Aorta (tissue), 5 donors: ENCODE measurements around the gene CD74. TPM values are rescaled to one million over a fixed set of nuclear protein-coding genes. Genes with fewer than 3 reads are reported as not detected.
"Not testable (repeated sequence)": the region's sequence is repeated elsewhere in the genome, so short reads cannot be mapped to it uniquely, and the experiment has no call there.

ENCODE experiments used
- ATAC-seq: fragments of 200-7000 bp; cut with Tn5 transposase; one replicate; pipeline ENCODE4 v1.9.1; 2022; ENCODE audit warnings: moderate library complexity; ENCODE audit not compliant: low FRiP score
- DNase-seq, 2 donors: peaks; one replicate each; pipeline ENCODE4 v3.0.0-alpha.2; 2020
- H3K27ac ChIP-seq, 2 donors: one replicate each; pipeline ENCODE4 v1.5.1; 2013; ENCODE audit warnings: low read length in 2 of 2, mild to moderate bottlenecking in 2 of 2, moderate library complexity in 2 of 2, control low read depth in 1 of 2, inconsistent platforms in 1 of 2, low read depth in 1 of 2
- H3K27me3 ChIP-seq, 2 donors: one replicate each; pipeline ENCODE4 v1.6.1; 2013; ENCODE audit warnings: control low read depth in 1 of 2, low read length in 1 of 2, mild to moderate bottlenecking in 1 of 2, moderate library complexity in 1 of 2; ENCODE audit not compliant: insufficient read depth in 2 of 2, control insufficient read depth in 1 of 2
- H3K36me3 ChIP-seq, 2 donors: one replicate each; pipeline ENCODE4 v1.6.1; 2013; ENCODE audit warnings: control low read depth in 1 of 2, low read length in 1 of 2, mild to moderate bottlenecking in 1 of 2; ENCODE audit not compliant: insufficient read depth in 2 of 2, control insufficient read depth in 1 of 2
- H3K4me1 ChIP-seq, 2 donors: one replicate each; pipeline ENCODE4 v1.6.1; 2013; ENCODE audit warnings: low read length in 2 of 2, control low read depth in 1 of 2, mild to moderate bottlenecking in 1 of 2, moderate library complexity in 1 of 2; ENCODE audit not compliant: insufficient read depth in 2 of 2, control insufficient read depth in 1 of 2
- H3K4me3 ChIP-seq, 2 donors: one replicate each; pipeline ENCODE4 v1.5.1; 2013; ENCODE audit warnings: low read length in 2 of 2, control low read depth in 1 of 2, mild to moderate bottlenecking in 1 of 2
- H3K9me3 ChIP-seq: one replicate; pipeline ENCODE4 v1.6.1; 2013; ENCODE audit warnings: mild to moderate bottlenecking, low read length; ENCODE audit not compliant: control insufficient read depth
- WGBS, 2 donors: extraction: QIAGEN DNeasy Blood & Tissue Kit; methylation state at CpG; one replicate each; pipeline ENCODE4 v1.1.7; 2013; 5-methylcytosine and 5-hydroxymethylcytosine counted together
- intact Hi-C, 2 donors: fragments of 100-400 bp; cut with DNase I; formaldehyde crosslinking; loops; one replicate each; pipeline versions ENCODE4 v1.14.2 to v1.15.0; 2022
- polyA plus RNA-seq, 2 donors: library from polyadenylated mRNA; stranded (reverse); fragments of 200-250 nt; gene quantifications; one replicate each; pipeline ENCODE4 v1.2.3, GENCODE V29; 2013
- total RNA-seq, 2 donors: library from RNA; stranded (reverse); fragmentation: NEBNext Ultra II Directional; extraction: Animal tissue kit (Norgen Biotek cat#: 25700); gene quantifications; one replicate each; pipeline ENCODE4 v1.2.1, GENCODE V29; 2021
- donor health status: healthy with polysubstance abuse.
- donor health status: Bipolar disorder and iron deficiency.
- donor health status: DM: no; HTN: no; CAD: no.
- donor health status: DM: no; HTN: no; CAD: no.
- donor health status: DM: yes; HTN: yes; CAD: no.

CD74 gene
- total and polyA plus RNA-seq, 4 donors: 114 to 1,639 (median 519) TPM

DNA sequence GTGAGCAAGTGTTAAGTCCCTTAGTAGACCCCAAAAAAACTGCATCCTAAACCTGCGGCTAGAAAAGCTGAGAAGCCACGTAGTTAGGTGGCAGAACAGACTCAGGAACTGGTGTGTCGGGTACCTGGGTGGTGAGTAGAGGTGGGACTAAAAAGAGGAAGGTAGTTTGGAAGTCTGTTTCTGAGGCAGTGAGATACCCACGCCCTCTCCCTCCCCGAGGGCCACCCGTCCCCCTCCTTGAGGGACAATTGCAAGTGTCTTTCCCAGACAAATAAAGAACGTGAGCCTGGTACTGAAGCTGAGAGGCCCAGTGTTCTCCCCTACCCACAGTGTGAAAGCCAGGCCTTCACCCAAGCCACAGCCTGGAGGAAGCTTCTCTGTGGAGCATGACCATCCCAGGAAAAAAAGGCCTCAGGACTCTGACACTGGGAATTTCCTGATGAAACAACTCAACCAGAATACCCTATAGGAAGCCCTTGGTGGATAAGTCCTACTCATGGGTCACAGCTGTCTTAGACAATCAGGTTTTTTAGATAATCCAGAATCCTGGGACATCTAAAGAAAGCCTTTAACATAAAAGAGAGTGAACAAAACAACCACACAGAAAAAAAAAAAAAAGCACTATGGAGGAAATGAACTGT, 7.0 kb upstream of the CD74 start:
- Histone ChIP-seq H3K4me1 (no peaks in the 10 kb centered on the region), H3K36me3 (no peaks in the 10 kb centered on the region), H3K4me3 (no peak overlapping the region), H3K9me3 (no peaks in the 10 kb centered on the region), H3K27me3 (no peaks in the 10 kb centered on the region), H3K27ac (no peak overlapping the region)
- 74 to 87% methylated on average over 7 of the region's 7 CpGs for WGBS, 2 donors
- ATAC-seq (no peak), DNase-seq (peak; percentile 21 to 27)
- intact Hi-C loops: no loop called here

DNA sequence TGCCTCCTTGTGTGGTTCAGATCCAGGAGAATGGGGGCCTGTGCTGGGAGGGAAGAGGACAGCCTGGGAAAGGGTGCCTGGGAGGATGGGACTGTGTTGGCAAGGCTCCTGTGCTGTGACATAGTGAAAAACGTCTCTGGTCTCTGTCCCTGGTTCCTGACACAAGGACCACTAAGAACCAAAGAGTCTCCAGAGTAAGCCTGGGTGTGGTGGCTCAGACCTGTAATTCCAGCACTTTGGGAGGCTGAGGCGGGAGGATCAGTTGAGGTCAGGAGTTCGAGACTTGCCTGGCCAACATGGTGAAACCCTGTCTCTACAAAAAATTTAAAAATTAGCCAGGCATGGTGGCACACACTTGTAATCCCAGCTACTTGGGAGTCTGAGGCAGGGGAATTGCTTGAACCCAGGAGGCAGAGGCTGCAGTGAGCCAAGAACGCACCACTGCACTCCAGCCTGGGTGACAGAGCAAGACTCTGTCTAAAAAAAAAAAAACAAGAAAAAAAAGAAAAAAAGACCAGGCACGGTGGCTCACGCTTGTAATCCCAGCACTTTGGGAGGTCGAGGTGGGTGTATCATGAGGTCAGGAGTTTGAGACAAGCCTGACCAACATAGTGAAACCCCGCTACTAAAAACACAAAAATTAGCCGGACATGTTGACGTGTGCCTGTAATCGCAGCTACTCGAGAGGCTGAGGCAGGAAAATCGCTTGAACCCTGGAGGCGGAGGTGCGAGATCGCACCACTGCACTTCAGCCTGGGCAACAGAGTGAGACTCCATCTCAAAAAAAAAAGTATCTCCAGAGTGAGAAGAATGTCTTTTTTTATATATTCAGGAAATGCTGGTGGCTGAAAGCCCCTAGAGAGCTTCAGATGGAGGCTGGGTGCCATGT, 1.4 kb upstream of the CD74 start:
- DNase-seq, H3K4me1 ChIP-seq, H3K4me3 ChIP-seq, ATAC-seq, H3K27me3 ChIP-seq, H3K9me3 ChIP-seq, H3K36me3 ChIP-seq, intact Hi-C loops, H3K27ac ChIP-seq: not testable (repeated sequence)
- 93 to 94% methylated on average over 16 of the region's 16 CpGs for WGBS, 2 donors

DNA sequence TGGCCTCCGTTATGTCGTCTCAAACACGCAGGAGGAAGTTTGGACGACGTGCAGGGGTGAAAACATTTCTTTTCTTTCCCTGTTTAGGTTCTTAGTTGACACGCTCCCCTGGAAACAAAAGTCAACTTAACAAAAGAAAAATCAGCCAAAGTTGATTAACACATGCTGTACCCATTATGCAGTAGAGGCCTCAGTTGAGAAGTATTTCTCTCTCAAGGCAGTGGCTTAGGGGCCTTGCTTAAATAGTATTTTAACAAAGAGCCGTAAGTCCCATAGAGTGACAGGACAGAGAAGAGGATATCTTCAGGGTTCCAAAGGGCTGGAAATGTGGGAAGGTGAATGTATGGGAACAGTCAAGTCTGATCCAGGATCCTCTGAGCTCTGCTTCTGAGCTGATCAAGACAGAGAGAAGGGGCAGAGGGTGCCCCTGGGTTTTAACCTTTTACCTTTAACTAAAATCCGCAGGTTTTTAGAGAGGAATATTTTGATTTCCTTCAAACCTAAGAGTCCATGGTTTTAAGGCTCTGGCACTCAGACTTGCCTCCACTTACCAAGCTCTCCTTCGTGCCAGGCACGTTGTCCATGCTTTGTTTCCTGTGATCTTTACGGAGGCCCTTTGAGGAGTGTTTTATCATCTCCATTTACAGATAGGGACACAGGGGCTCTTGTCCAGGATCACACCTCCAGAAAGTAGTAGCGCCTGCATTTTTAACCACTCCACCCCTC, 629 bp upstream of the CD74 start:
- Histone ChIP-seq H3K4me3 (peak overlapping the region in 1 of 2 donors; percentile 28), H3K27me3 (no peaks in the 10 kb centered on the region), H3K36me3 (no peaks in the 10 kb centered on the region), H3K9me3 (no peaks in the 10 kb centered on the region), H3K4me1 (no peaks in the 10 kb centered on the region), H3K27ac (peak overlapping the region in 1 of 2 donors; percentile 60)
- DNase-seq: no peak
- intact Hi-C loops: no loop called here
- WGBS, 2 donors: 55 to 56% methylated on average over 12 of the region's 12 CpGs
- ATAC-seq: no peak

DNA sequence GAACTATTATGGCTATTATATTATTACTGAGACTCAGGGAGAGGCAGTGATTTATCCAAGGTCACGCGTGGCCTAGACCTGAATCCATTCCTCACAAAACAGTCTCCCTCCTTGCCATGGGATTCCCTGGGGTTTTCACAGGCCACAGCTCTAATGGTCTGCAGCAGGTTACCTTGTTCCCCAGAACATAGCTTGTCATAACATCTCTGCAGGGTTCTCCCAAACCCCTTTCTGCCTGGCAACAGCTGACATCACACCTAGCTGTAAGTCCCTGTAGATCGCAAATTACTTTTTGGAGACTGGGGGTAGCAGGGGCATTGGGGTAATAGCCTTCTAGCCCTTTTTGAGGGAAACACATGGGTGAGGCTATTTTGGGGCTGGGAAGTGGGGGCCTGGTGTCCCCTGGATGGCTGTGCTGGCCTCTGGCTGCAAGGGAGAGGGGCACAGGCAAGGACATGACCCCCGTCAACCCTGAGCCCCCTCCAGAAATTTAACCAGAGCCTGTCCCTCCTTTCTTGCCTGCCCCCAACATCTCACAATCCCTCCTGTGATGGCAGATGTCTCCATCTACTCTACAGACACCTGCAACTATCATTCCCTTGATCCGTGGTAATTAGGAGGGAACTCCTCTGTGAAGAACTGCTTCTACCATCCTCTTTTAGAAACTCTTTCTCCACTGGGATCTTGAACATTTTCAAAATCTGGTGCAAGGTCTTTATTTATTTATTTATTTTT, 1.3 kb downstream of the CD74 start:
- ATAC-seq (peak; percentile 2), DNase-seq (peak in 1 of 2 donors; percentile 81)
- H3K4me1 ChIP-seq: no peaks in the 10 kb centered on the region
- H3K27me3 ChIP-seq: no peaks in the 10 kb centered on the region
- intact Hi-C loops: no loop called here
- 90 to 94% methylated on average over 5 of the region's 5 CpGs for WGBS, 2 donors
- no peak overlapping the region for H3K4me3 ChIP-seq
- no peaks in the 10 kb centered on the region for H3K9me3 ChIP-seq
- H3K36me3 ChIP-seq: no peaks in the 10 kb centered on the region
- peak overlapping the region in 1 of 2 donors; percentile 32 for H3K27ac ChIP-seq

DNA sequence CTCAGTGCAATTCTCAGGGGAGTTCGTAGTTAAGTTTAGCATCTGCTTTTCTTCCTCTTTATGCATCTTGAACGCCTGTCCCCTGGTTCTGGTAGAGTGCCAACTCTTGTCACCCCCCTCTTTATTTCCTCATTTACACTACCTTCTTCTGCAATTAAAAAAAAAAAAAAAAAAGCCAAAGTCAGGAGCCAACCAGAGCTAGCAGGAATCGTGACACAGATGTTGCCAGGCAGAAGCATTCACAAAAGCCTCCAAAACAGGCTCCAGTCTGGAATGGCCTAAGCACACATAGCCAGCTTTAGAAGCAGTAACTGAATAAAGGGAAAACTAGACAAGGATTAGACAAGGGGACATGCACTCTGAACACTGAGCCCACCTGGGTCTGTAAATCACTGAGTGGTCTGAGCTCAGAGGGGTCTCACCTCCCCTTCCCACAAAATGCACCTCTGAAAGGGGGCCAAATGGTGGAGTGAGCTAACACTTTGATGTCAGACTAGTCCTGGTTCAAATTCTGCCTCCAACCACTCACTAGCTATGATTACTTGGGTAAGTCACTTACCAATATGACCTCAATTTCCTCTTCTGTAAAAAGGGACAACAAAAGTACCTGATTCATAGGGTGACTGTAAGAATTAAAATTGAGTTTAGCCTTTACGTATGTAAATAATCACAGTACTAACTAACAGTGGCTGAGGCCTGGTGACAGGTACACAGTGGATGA, 2.0 kb downstream of the CD74 start:
- H3K4me1 ChIP-seq: no peaks in the 10 kb centered on the region
- no peak overlapping the region for H3K4me3 ChIP-seq
- peak overlapping the region in 1 of 2 donors; percentile 78 for H3K27ac ChIP-seq
- intact Hi-C loops: no loop called here
- no peaks in the 10 kb centered on the region for H3K36me3 ChIP-seq
- WGBS, 2 donors: 20 to 21% methylated on average over 4 of the region's 4 CpGs
- H3K9me3 ChIP-seq: no peaks in the 10 kb centered on the region
- no peaks in the 10 kb centered on the region for H3K27me3 ChIP-seq
- DNase-seq: peak in 1 of 2 donors; percentile 85
- peak; percentile 83 for ATAC-seq

DNA sequence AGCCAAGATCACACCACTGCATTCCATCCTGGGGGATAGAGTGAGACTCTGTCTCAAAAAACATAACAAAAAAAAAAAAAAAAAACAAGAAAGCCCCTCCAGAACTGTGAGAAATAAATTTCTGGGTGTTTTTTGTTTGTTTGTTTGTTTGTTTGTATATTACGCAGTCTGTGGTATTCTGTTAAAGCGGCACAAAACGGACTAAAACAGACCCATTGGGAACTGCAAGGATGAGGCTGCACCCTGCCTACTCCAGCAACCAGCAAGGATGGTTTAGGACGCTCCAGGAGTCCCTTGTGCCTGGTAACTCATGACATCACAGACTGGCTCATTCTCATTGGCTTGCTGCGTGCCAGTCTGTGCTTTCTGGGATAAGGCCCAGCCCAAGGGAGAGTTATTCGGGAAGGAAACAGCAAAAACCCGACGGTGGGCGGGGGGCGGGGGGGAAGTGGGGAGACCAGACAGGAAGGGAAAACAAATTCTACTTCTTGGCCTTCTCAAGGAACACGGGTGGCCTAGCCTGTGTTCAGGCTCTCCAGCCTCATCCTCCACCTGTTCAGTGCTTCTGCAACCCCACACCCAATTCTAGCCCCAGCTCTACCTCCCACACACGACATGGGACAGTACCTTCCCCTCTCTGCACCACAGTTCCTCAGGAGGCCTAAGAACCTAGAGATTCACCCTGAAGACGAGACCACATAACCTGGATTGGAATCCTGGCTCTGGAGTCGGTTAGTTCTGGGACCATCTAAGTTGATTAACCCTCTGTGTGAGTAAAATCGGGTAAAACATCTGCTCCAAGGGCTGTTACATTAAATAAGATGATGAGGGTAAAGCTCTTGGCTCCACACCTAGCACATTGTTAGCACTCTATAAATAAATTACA, 2.8 kb downstream of the CD74 start:
- no peak overlapping the region for H3K4me3 ChIP-seq
- no peaks in the 10 kb centered on the region for H3K9me3 ChIP-seq
- 7 to 8% methylated on average over 15 of the region's 15 CpGs for WGBS, 2 donors
- intact Hi-C loops: no loop called here
- ATAC-seq: peak; percentile 92
- DNase-seq: peak; percentile 82 to 88
- no peaks in the 10 kb centered on the region for H3K36me3 ChIP-seq
- H3K27ac ChIP-seq: peak overlapping the region in 1 of 2 donors; percentile 78
- no peaks in the 10 kb centered on the region for H3K4me1 ChIP-seq
- H3K27me3 ChIP-seq: no peaks in the 10 kb centered on the region

DNA sequence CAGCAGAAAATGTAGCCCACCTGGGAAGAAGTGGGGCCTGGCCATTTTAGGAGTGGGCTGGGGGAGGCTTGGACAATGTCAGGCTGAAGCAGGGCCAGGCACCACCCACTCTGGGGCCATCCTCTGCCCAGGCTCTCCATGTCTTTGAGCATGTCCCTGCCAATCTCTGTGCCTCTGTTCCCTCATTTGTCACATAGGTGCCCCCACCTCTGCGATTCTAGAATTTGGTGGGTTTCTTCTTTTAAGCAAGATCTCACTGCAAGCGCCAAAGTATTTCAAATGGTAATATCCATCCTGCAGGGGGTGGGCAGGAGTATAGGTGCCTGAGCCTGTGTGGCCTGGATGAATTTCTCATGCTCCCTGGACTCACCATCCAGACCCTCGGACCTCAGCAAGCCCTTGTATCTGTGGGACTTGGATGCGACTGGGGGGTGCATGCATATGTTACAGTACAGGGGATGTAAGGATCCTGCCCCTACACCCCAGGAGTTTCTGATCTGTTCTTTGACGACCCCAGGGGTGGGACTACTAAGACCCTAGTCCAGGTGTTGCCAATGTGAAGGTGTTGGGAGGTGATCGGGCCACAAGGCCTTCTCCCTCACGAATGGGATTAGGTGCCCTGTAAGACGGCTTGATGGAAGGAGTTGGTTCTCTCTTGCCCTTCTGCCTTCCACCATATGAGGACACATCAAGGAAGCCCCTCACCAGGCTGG, 4.3 kb downstream of the CD74 start:
- no peaks in the 10 kb centered on the region for H3K9me3 ChIP-seq
- no peak for ATAC-seq
- WGBS, 2 donors: 90 to 93% methylated on average over 8 of the region's 8 CpGs
- no peaks in the 10 kb centered on the region for H3K4me1 ChIP-seq
- H3K4me3 ChIP-seq: no peak overlapping the region
- DNase-seq: peak in 1 of 2 donors; percentile 42
- H3K27ac ChIP-seq: no peak overlapping the region
- intact Hi-C loops: no loop called here
- H3K27me3 ChIP-seq: no peaks in the 10 kb centered on the region
- no peaks in the 10 kb centered on the region for H3K36me3 ChIP-seq
